HG03571 (cell line): ENCODE measurements around the gene PIWIL1.

Source experiments
- ATAC-seq: cut with Tn5 transposase; IDR thresholded peaks from one replicate; pipeline ENCODE4 v1.9.1; 2021; ENCODE audit not compliant: unreplicated experiment

Gene PIWIL1

DNA sequence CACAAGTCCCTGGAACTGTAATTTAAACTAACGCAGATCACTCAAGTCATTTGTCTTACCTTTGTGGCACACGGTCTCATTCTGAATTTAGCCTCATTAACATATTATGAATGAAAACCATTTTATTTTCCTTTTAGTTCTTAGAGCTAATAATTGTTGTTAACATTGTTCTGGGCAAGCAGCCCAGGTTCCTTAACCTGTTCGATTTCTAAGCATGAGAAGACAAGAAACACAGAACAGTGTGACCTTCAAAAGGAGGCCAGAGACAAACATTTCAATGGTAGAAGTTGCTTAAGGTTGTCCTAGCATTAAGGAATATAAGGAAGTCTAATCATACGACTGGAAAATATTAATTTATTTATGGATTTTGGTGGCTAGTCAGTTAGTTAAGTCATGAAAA, 35.2 kb downstream of the PIWIL1 start:
- no peak for ATAC-seq

- ATAC-seq: no peak
These were observed 36.4 kb downstream of the PIWIL1 start for GRCh38 chr12:130374083-130374482.

DNA sequence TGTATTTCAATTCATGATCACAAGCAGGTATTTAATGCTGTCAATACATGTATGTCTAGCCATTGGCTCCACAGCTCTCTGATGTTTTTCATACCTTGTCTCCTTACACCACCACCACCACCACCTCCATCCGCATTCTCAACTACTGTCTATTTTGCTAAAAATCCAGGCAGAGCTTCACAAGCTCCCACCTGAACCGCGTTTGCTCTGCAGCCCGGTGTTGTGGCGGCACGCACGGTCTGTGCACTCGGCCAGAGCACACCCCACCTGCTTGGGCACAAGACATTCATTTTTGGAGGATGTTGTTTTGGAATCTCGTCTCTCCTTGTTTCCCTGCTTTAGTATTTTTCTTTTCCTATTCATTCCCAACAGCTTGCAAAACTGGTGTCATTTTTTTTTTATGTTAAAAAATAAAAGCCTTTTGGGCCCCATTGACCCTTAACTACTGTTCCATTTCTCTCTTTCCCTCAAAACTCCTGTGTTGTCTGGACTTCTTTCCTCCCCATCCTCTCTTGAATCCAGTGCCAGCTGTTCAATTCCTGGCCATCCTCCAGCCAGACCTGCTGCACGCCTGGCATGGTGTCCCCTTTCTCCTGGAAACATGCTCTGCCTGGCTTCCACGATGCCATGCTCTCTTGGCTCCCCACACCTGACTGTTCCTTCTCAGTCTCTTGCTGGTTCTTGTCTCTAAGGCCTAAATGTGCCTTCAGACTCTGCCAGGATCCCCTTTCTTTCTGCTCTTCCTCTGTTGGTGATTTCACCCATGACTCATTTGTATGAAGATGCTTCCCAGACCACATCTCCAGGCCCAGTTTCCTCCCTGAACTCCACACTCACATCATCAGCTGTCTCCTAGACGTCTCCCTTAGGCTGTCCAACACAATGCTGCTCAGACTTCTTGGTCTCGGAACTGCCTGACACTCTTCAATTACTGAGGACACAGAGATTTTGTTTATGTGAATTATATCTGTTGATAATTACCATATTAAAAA, 37.9 kb downstream of the PIWIL1 start:
- no peak for ATAC-seq

- no peak for ATAC-seq
These were observed 45.1 kb downstream of the PIWIL1 start for GRCh38 chr12:130382818-130383217.

DNA sequence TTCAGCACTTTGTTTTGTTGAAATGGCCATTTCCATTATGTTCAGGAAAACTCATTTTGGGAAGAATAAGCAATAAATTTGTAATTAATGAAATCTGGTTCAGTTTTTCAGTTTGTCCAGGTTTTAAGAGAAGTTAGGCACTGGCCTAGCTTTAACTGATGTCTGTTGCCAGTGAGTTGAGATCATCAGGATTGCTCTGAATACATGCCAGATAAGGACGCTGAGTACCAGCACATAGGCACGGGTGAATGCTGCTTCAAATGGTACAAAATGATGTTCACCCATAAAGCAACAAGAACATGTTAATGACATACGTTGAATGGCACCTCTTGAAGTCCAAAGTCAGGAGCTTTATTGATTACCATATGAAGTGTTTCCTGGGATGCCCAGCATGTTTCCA, 46.5 kb downstream of the PIWIL1 start:
- ATAC-seq: no peak

DNA sequence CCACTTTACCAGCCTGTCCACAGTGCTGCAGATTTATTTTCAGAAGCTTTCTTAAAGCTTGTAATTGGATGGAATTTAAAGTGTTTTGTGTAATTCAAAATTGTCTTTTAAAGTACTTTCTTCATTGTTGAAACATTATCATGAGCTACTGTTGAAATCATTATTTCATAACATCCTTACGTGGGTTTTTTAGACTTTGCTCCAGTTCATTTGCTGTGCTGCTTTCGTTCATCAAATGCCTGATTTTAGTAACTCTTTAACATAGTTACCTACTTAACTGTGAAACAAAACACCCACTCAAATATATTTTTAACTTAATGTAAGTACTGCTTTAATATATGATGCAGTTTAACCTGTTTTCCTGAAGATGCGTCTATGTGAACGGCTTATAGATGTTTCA, 47.5 kb downstream of the PIWIL1 start:
- no peak for ATAC-seq

GRCh38 chr12:130391186-130391585, 53.5 kb downstream of the PIWIL1 start:
- no peak for ATAC-seq

GRCh38 chr12:130394906-130395305, 57.2 kb downstream of the PIWIL1 start:
- no peak for ATAC-seq

- ATAC-seq: no peak
These were observed 59.0 kb downstream of the PIWIL1 start for GRCh38 chr12:130396667-130397066.

GRCh38 chr12:130398100-130398848, 60.6 kb downstream of the PIWIL1 start:
- ATAC-seq: no peak

DNA sequence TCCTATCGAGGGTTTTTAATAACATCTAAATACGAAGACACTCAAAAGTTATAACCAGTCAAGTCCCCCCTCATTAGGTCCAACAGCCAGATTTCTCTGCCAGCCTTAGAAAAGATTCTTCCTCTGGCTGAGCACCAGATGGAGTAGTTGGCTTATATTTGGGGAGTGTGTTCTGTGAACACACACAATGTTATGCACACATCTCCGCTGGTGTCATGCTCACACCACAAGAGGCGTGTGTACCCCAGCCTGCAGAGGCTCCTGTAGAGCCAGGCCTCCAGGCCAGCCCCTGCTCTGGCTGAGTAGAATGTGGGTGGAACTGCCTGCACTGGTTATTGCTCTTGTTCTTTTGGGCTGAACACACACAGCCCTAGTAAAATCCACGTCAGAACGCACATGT, 64.0 kb downstream of the PIWIL1 start:
- no peak for ATAC-seq

GRCh38 chr12:130405332-130405731, 67.6 kb downstream of the PIWIL1 start:
- no peak for ATAC-seq

DNA sequence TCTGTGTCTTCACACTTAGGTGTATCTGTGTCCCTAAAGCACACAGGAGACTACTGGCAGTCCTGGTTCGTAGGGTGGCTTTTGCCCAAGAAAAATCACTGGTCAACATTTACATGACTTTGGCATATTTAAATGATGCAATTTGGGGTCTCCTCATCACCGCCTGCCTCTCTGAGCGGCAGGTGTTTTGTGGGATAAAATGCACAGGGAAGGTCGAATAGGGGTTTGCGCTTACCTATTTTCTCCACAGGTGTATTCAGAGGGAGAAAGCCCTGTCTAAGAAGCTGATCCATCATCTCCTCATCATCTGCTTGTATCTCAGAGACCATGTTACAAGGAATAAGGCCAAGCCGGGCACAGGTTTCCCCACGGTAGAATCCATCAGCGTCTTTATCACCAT, 74.7 kb downstream of the PIWIL1 start:
- no peak for ATAC-seq

GRCh38 chr12:130413909-130414308, 76.2 kb downstream of the PIWIL1 start:
- ATAC-seq: no peak

DNA sequence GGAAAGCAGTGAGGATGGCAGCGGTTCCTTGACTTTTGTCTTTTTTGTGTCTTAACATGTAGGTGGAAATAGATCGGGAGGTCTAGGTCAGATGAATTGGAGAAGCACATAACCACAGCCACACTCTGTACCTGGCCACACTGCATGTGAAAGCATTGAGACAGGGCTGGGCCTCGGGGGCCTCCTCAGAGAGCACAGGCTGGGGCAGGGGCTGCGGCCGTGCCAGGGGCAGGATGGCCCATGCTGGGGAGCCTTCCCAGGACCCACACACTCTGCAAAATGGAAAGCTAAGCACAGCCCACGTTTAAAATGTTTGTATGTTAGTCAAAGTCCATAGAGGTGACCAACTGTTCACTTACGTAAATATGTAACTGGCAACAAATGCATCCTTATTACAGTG, 76.7 kb downstream of the PIWIL1 start:
- no peak for ATAC-seq

DNA sequence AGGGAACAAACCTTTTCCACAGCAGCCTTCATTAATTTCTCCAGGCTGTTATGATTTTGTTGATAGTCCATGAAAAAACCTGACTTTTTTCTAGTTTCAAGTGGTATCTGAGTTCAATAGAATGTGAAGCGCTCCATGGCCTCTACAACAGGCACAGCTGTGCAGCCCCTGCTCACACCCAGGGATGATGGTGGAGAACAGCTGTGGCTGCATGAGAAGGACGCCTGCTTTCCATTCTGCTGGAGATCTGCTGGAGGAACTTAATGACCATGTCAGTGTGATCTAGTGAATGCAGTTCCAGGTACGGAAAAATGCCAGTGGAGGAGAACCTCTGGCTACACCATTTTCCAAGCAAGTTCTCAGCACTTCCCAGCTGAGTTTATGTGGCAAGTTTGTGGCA, 80.6 kb downstream of the PIWIL1 start:
- no peak for ATAC-seq

DNA sequence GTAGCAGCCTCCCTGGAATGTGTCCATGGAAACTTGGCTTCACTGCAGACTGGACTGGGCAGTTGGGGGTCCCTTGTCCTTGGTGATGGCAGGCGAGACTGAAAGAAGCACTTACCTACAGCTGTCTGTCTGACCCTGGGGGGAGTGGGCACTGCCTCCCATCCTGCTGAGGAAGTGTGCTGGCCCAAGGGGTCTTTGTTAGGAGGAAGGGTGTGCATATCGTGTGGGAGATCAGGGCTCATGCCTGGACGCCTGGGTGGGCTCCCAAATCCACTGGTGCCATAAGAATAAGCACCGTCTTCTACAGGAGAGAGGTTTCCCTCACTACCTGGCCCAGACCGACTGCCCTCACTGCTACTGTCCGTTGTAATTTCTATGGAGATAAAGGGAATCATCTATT, 81.4 kb downstream of the PIWIL1 start:
- ATAC-seq: no peak

GRCh38 chr12:130420071-130420470, 82.4 kb downstream of the PIWIL1 start:
- no peak for ATAC-seq

- no peak for ATAC-seq
These were observed 84.2 kb downstream of the PIWIL1 start for GRCh38 chr12:130421896-130422295.
